Neural cell (in vitro differentiated cells): Measurements from ENCODE around the gene NSMF. TPM values are rescaled to one million over a fixed set of nuclear protein-coding genes. Genes with fewer than 3 reads are reported as not detected.

ENCODE experiments used
- H2AFZ ChIP-seq: fragments of 200-600, 300-800 bp; sonication (generic), shearing (Covaris generic); 2 replicates; pipeline ENCODE4 v1.6.0; 2014; ENCODE audit warnings: low read depth, mild to moderate bottlenecking, antibody characterized with exemption, low read length, moderate library complexity
- H3F3A ChIP-seq: fragments of 200-600 bp; shearing (Covaris generic); 2 replicates; pipeline ENCODE4 v1.6.1; 2016; ENCODE audit warnings: mild to moderate bottlenecking, moderate library complexity, mixed read lengths, antibody characterized with exemption, low read length; ENCODE audit not compliant: insufficient read depth, poor library complexity, severe bottlenecking
- H3K27ac ChIP-seq: fragments of 200-600, 300-800 bp; sonication (generic), shearing (Covaris generic); 2 replicates; pipeline ENCODE4 v1.5.1; 2014; ENCODE audit warnings: mild to moderate bottlenecking, low read length, moderate library complexity
- H3K27me3 ChIP-seq: fragments of 300-800, 200-600 bp; sonication (generic), shearing (Covaris generic); 2 replicates; pipeline ENCODE4 v1.6.0; 2014; ENCODE audit warnings: mild to moderate bottlenecking, low read depth, low read length, moderate library complexity; ENCODE audit not compliant: insufficient read depth
- H3K36me3 ChIP-seq: fragments of 300-800, 200-600 bp; sonication (generic), shearing (Covaris generic); 2 replicates; pipeline ENCODE4 v1.5.1; 2014; ENCODE audit warnings: mild to moderate bottlenecking, antibody characterized with exemption, low read length, moderate library complexity; ENCODE audit not compliant: insufficient read depth
- H3K4me2 ChIP-seq: fragments of 300-800, 200-600 bp; sonication (generic), shearing (Covaris generic); 2 replicates; pipeline ENCODE4 v1.6.0; 2014; ENCODE audit warnings: mild to moderate bottlenecking, low read length
- H3K4me3 ChIP-seq: fragments of 300-800, 200-600 bp; sonication (generic), shearing (Covaris generic); 2 replicates; pipeline ENCODE4 v1.5.1; 2014; ENCODE audit warnings: mild to moderate bottlenecking, low read length, moderate library complexity
- H3K79me2 ChIP-seq: fragments of 200-600 bp; shearing (Covaris generic); replicated peaks from 2 replicates; pipeline ENCODE4 v1.6.0; 2014; ENCODE audit warnings: mild to moderate bottlenecking, low read length, moderate library complexity; ENCODE audit not compliant: insufficient read depth
- H3K9ac ChIP-seq: fragments of 300-800, 200-600 bp; sonication (generic), shearing (Covaris generic); 2 replicates; pipeline ENCODE4 v1.6.1; 2016; ENCODE audit warnings: mild to moderate bottlenecking, low read length, mixed read lengths
- H3K9me2 ChIP-seq: fragments of 200-600 bp; shearing (Covaris generic); 2 replicates; pipeline ENCODE4 v1.6.1; 2016; ENCODE audit warnings: mild to moderate bottlenecking, low read length, mixed read lengths; ENCODE audit not compliant: insufficient read depth
- H3K9me3 ChIP-seq: fragments of 200-600, 300-800 bp; sonication (generic), shearing (Covaris generic); 2 replicates; pipeline ENCODE4 v1.6.1; 2016; ENCODE audit warnings: mild to moderate bottlenecking, mixed run types, low read length, moderate library complexity, mixed read lengths
- H4K20me1 ChIP-seq: fragments of 200-600 bp; shearing (Covaris generic); 2 replicates; pipeline ENCODE4 v1.6.1; 2016; ENCODE audit warnings: mild to moderate bottlenecking, mixed run types; ENCODE audit not compliant: insufficient read depth
- CTCF ChIP-seq: fragments of 450-650 bp; IDR thresholded peaks from 2 replicates; pipeline ENCODE4 v1.5.1; 2014; ENCODE audit warnings: antibody characterized with exemption, mild to moderate bottlenecking, moderate library complexity; ENCODE audit not compliant: poor library complexity, severe bottlenecking
- EP300 ChIP-seq: fragments of 450-650 bp; conservative IDR thresholded peaks from 2 replicates; pipeline ENCODE4 v1.6.1; 2014; ENCODE audit warnings: antibody characterized with exemption, mild to moderate bottlenecking, moderate library complexity; ENCODE audit not compliant: poor library complexity, severe bottlenecking
- EZH2 ChIP-seq: fragments of 200-600, 300-800 bp; shearing (Covaris generic), sonication (generic); IDR thresholded peaks from 2 replicates; pipeline ENCODE4 v1.6.1; 2014; ENCODE audit warnings: antibody characterized with exemption, low read length, borderline replicate concordance, mild to moderate bottlenecking; ENCODE audit not compliant: insufficient read depth, poor library complexity, severe bottlenecking
- MXI1 ChIP-seq: fragments of 450-650 bp; conservative IDR thresholded peaks from 2 replicates; pipeline ENCODE4 v1.6.1; 2014; ENCODE audit warnings: antibody characterized with exemption, mild to moderate bottlenecking; ENCODE audit not compliant: poor library complexity, severe bottlenecking
- POLR2AphosphoS5 ChIP-seq: IDR thresholded peaks from 2 replicates; pipeline ENCODE4 v1.6.1; 2012
- RAD21 ChIP-seq: fragments of 450-650 bp; conservative IDR thresholded peaks from 2 replicates; pipeline ENCODE4 v1.6.1; 2014; ENCODE audit warnings: antibody characterized with exemption, mild to moderate bottlenecking, moderate library complexity
- REST ChIP-seq: IDR thresholded peaks from 2 replicates; pipeline ENCODE4 v1.6.1; 2012; ENCODE audit warnings: borderline replicate concordance
- SMC3 ChIP-seq: fragments of 450-650 bp; conservative IDR thresholded peaks from 2 replicates; pipeline ENCODE4 v1.6.1; 2014; ENCODE audit warnings: antibody characterized with exemption, mild to moderate bottlenecking, moderate library complexity; ENCODE audit not compliant: poor library complexity
- TAF1 ChIP-seq: IDR thresholded peaks from 2 replicates; pipeline ENCODE4 v1.6.1; 2012; ENCODE audit warnings: low read depth
- polyA plus RNA-seq: library from polyadenylated mRNA; depleted of rRNA; stranded (reverse); fragments of >200 nt; gene quantifications from 2 replicates; pipeline ENCODE4 v1.2.3, GENCODE V29; 2014

NSMF gene
- polyA plus RNA-seq, 1 donor from 2014 or later: 51.2 TPM

GRCh38 chr9:137465720-137466388 lies 6.7 kb upstream of the NSMF start:
- Histone ChIP-seq H3K36me3 (no peaks in the 10 kb centered on the region), H3K79me2 (no peaks in the 10 kb centered on the region)
- TF ChIP-seq EP300 (no peak), CTCF (no peak), MXI1 (no peak), EZH2 (no peak), POLR2AphosphoS5 (no peak), REST (no peak), SMC3 (no peak), TAF1 (no peak), RAD21 (no peak)

GRCh38 chr9:137465000-137465719 lies 6.0 kb upstream of the NSMF start:
- Histone ChIP-seq H2AFZ (no peak overlapping the region), H4K20me1 (no peaks in the 10 kb centered on the region), H3F3A (no peaks in the 10 kb centered on the region), H3K79me2 (no peaks in the 10 kb centered on the region), H3K4me3 (no peak overlapping the region), H3K4me2 (no peak overlapping the region), H3K9me2 (no peaks in the 10 kb centered on the region), H3K9ac (no peak overlapping the region), H3K9me3 (no peaks in the 10 kb centered on the region), H3K36me3 (no peaks in the 10 kb centered on the region), H3K27me3 (no peaks in the 10 kb centered on the region), H3K27ac (no peak overlapping the region)
- TF ChIP-seq POLR2AphosphoS5: no peak
- TF ChIP-seq REST: no peak
- no peak for TF ChIP-seq MXI1
- no peak for TF ChIP-seq SMC3
- no peak for TF ChIP-seq CTCF
- TF ChIP-seq RAD21: no peak
- TF ChIP-seq TAF1: no peak
- no peak for TF ChIP-seq EZH2
- no peak for TF ChIP-seq EP300

More at GRCh38 chr9:137465720-137466388, 6.7 kb upstream of the NSMF start:
- H3K27ac ChIP-seq: no peak overlapping the region
- no peak overlapping the region for H2AFZ ChIP-seq
- H3K9ac ChIP-seq: no peak overlapping the region
- H3F3A ChIP-seq: no peaks in the 10 kb centered on the region
- no peak overlapping the region for H3K4me2 ChIP-seq
- no peaks in the 10 kb centered on the region for H4K20me1 ChIP-seq
- no peak overlapping the region for H3K4me3 ChIP-seq
- H3K9me2 ChIP-seq: no peaks in the 10 kb centered on the region
- no peaks in the 10 kb centered on the region for H3K27me3 ChIP-seq
- no peaks in the 10 kb centered on the region for H3K9me3 ChIP-seq
